Calu3 (cell line): ENCODE measurements around the gene RARS2. TPM values are rescaled to one million over a fixed set of nuclear protein-coding genes. Genes with fewer than 3 reads are reported as not detected.

Experiments used
- BruUV-seq: library from RNA; stranded (reverse); fragments of 400-500 nt; replicated peaks from 2 replicates; lab custom pipeline; 2021; lab: Mats Ljungman, UMichigan
- CTCF ChIA-PET: fragments of 300-600 bp; sonication (Branson Sonifier 250); formaldehyde crosslinking; loops from one replicate; lab custom pipeline; 2022; ENCODE audit warnings: antibody characterized with exemption; lab: Charles Lee
- DNase-seq: peaks from one replicate; pipeline ENCODE4 v3.0.0; 2022
- H3K27ac Mint-ChIP-seq: one replicate; pipeline ENCODE4 v1.8.0; 2022; ENCODE audit warnings: mixed read lengths; ENCODE audit not compliant: unreplicated experiment
- H3K27me3 Mint-ChIP-seq: one replicate; pipeline ENCODE4 v1.8.0; 2022; ENCODE audit warnings: mixed read lengths; ENCODE audit not compliant: unreplicated experiment
- H3K36me3 Mint-ChIP-seq: one replicate; pipeline ENCODE4 v1.8.0; 2022; ENCODE audit warnings: mild to moderate bottlenecking, moderate library complexity, mixed read lengths; ENCODE audit not compliant: insufficient read depth, unreplicated experiment
- H3K4me1 Mint-ChIP-seq: one replicate; pipeline ENCODE4 v1.8.0; 2022; ENCODE audit warnings: mild to moderate bottlenecking, low read depth, mixed read lengths; ENCODE audit not compliant: unreplicated experiment
- H3K4me3 Mint-ChIP-seq: one replicate; pipeline ENCODE4 v1.8.0; 2022; ENCODE audit warnings: mild to moderate bottlenecking, low read depth, moderate library complexity, mixed read lengths; ENCODE audit not compliant: unreplicated experiment
- H3K9me3 Mint-ChIP-seq: one replicate; pipeline ENCODE4 v1.8.0; 2022; ENCODE audit warnings: low read depth, mixed read lengths; ENCODE audit not compliant: unreplicated experiment
- intact Hi-C: fragments of 100-400 bp; cut with micrococcal nuclease; formaldehyde crosslinking; loops from one replicate; pipeline ENCODE4 v1.10.0; 2022; ENCODE audit not compliant: unreplicated experiment
- total RNA-seq: library from RNA; stranded (reverse); gene quantifications from 2 replicates; pipeline ENCODE4 v1.2.3, GENCODE V29; 2022
- TF ChIP-seq, protein P1 (sequence below): fragments of 200-600 bp; IDR thresholded peaks from one replicate; pipeline ENCODE4 v1.8.0; 2022; ENCODE audit warnings: antibody characterized with exemption; ENCODE audit not compliant: unreplicated experiment

Gene RARS2
- total RNA-seq, 1 experiment from 2014 or later = 24.4 TPM

- peak; percentile 87 for DNase-seq
- Mint-ChIP-seq H3K36me3 (peaks cover 15% of the 10 kb centered on the region), H3K9me3 (no peaks in the 10 kb centered on the region), H3K27ac (peak within 1 kb of the TSS; percentile 78), H3K27me3 (peaks cover 7% of the 10 kb centered on the region), H3K4me1 (peaks cover 10% of the 10 kb centered on the region), H3K4me3 (peak within 1 kb of the TSS; percentile 87)
- CTCF ChIA-PET = no interaction called here
- no TSS peak for BruUV-seq
- intact Hi-C loops = loop anchor here (2.0 to 5.0 kb wide), 3 partner anchors 80 to 335 kb away; partner anchors contain the start of gene SMIM8
- TF ChIP-seq, protein P1, sequence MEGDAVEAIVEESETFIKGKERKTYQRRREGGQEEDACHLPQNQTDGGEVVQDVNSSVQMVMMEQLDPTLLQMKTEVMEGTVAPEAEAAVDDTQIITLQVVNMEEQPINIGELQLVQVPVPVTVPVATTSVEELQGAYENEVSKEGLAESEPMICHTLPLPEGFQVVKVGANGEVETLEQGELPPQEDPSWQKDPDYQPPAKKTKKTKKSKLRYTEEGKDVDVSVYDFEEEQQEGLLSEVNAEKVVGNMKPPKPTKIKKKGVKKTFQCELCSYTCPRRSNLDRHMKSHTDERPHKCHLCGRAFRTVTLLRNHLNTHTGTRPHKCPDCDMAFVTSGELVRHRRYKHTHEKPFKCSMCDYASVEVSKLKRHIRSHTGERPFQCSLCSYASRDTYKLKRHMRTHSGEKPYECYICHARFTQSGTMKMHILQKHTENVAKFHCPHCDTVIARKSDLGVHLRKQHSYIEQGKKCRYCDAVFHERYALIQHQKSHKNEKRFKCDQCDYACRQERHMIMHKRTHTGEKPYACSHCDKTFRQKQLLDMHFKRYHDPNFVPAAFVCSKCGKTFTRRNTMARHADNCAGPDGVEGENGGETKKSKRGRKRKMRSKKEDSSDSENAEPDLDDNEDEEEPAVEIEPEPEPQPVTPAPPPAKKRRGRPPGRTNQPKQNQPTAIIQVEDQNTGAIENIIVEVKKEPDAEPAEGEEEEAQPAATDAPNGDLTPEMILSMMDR = peak; percentile 19
Measured at GRCh38 chr6:87472525-87473418, 117.0 kb downstream of the RARS2 start, which contains the start of gene SLC35A1. SLC35A1 (plus strand) TSS chr6:87472974; CDS start chr6:87473004, 30 bp downstream.

- TF ChIP-seq, protein P1 = no peak
- H3K9me3 Mint-ChIP-seq = peaks cover 3% of the 10 kb centered on the region
- no peak overlapping the region for H3K4me3 Mint-ChIP-seq
- no peaks in the 10 kb centered on the region for H3K36me3 Mint-ChIP-seq
- no peak overlapping the region for H3K27ac Mint-ChIP-seq
- DNase-seq = no peak
- intact Hi-C loops = no loop called here
- H3K27me3 Mint-ChIP-seq = peaks cover 45% of the 10 kb centered on the region
- BruUV-seq = no TSS peak
- no peaks in the 10 kb centered on the region for H3K4me1 Mint-ChIP-seq
- CTCF ChIA-PET = no interaction called here
Measured at GRCh38 chr6:87465051-87465450, 124.7 kb downstream of the RARS2 start.

Other genes with a start within 250 kb of the RARS2 start
- gene C6orf163, start 245.2 kb downstream of the RARS2 start, total RNA-seq = 5.9 TPM in 2 replicates
- 0.14 and 0.24 TPM in 2 replicates for gene CFAP206, start 182.0 kb downstream of the RARS2 start, total RNA-seq
- gene SLC35A1, start 117.0 kb downstream of the RARS2 start, total RNA-seq = 17.5 and 19.4 TPM in 2 replicates
- 32.7 and 35.1 TPM in 2 replicates for gene ORC3, start 148 bp upstream of the RARS2 start, total RNA-seq
- gene AKIRIN2, start 112.2 kb upstream of the RARS2 start, total RNA-seq = 44.7 and 46.1 TPM in 2 replicates